Skin of body (tissue), 2 donors: ENCODE data around the gene CGNL1. TPM values are rescaled to one million over a fixed set of nuclear protein-coding genes. Genes with fewer than 3 reads are reported as not detected.

Experiments
- DNase-seq: peaks from one replicate; lab custom pipeline; 2025; lab: John Stamatoyannopoulos, UW
- total RNA-seq: library from RNA; depleted of rRNA; stranded (reverse); fragments of >200 nt; gene quantifications from one replicate; pipeline ENCODE4 v1.2.3, GENCODE V29; 2014

The CGNL1 gene
- total RNA-seq, 1 donor from 2014 or later = 23.5 TPM

- DNase-seq = no peak
These were observed 191.6 kb downstream of the CGNL1 start for GRCh38 chr15:57567891-57568290.

GRCh38 chr15:57568299-57568698 lies 192.0 kb downstream of the CGNL1 start:
- no peak for DNase-seq

- DNase-seq = no peak
These were observed 194.0 kb downstream of the CGNL1 start for GRCh38 chr15:57570340-57570739.

GRCh38 chr15:57570994-57571393 lies 194.7 kb downstream of the CGNL1 start:
- no peak for DNase-seq

- DNase-seq = no peak
These were observed 195.4 kb downstream of the CGNL1 start for GRCh38 chr15:57571725-57572124.

- no peak for DNase-seq
These were observed 196.2 kb downstream of the CGNL1 start for GRCh38 chr15:57572468-57572867.

GRCh38 chr15:57573151-57573550 lies 196.8 kb downstream of the CGNL1 start:
- DNase-seq = no peak

GRCh38 chr15:57575363-57575762 lies 199.1 kb downstream of the CGNL1 start:
- DNase-seq = no peak

- no peak for DNase-seq
These were observed 202.1 kb downstream of the CGNL1 start for GRCh38 chr15:57578288-57578900.

GRCh38 chr15:57580428-57580827 lies 204.1 kb downstream of the CGNL1 start:
- no peak for DNase-seq

- DNase-seq = no peak
These were observed 204.6 kb downstream of the CGNL1 start for GRCh38 chr15:57580866-57581265.

GRCh38 chr15:57582090-57582489 lies 205.8 kb downstream of the CGNL1 start:
- no peak for DNase-seq

- DNase-seq = no peak
These were observed 207.0 kb downstream of the CGNL1 start for GRCh38 chr15:57583282-57583681.

- no peak for DNase-seq
These were observed 207.4 kb downstream of the CGNL1 start for GRCh38 chr15:57583720-57584119.

- DNase-seq = no peak
These were observed 210.5 kb downstream of the CGNL1 start for GRCh38 chr15:57586661-57587424.

GRCh38 chr15:57589281-57589680 lies 213.0 kb downstream of the CGNL1 start:
- peak; percentile 6 for DNase-seq

- DNase-seq = no peak
These were observed 213.4 kb downstream of the CGNL1 start for GRCh38 chr15:57589754-57590153.

GRCh38 chr15:57591237-57591821 lies 215.0 kb downstream of the CGNL1 start:
- DNase-seq = no peak

- no peak for DNase-seq
These were observed 215.6 kb downstream of the CGNL1 start, which contains the start of gene MYZAP for GRCh38 chr15:57591822-57592367. Gene MYZAP, plus strand, starts transcription at chr15:57591904. Its CDS starts 131 bp downstream, at chr15:57592035.

- DNase-seq = no peak
These were observed 216.1 kb downstream of the CGNL1 start for GRCh38 chr15:57592426-57592825.

- DNase-seq = no peak
These were observed 216.6 kb downstream of the CGNL1 start for GRCh38 chr15:57592836-57593420.

GRCh38 chr15:57594479-57594878 lies 218.2 kb downstream of the CGNL1 start:
- DNase-seq = no peak
